GM13977 (cell line): ENCODE measurements around the gene COL8A1.

Source experiments
- DNase-seq: peaks from one replicate; pipeline ENCODE4 v3.0.0; 2012; ENCODE audit warnings: low spot score
- CTCF ChIP-seq: IDR thresholded peaks from 2 replicates; pipeline ENCODE4 v1.5.1; 2012; ENCODE audit warnings: mild to moderate bottlenecking, control low read depth; ENCODE audit not compliant: insufficient read depth; ENCODE audit errors: extremely low read depth, missing control alignments
- in situ Hi-C: fragments of 300-500 bp; cut with MboI; formaldehyde crosslinking; loops from one replicate; pipeline ENCODE4 v1.12.0; 2022; ENCODE audit warnings: low sequenced_read_pairs, low pct_unique_long_range_greater_than_20kb, mixed read lengths, inconsistent platforms; ENCODE audit not compliant: unreplicated experiment

COL8A1 gene

DNA sequence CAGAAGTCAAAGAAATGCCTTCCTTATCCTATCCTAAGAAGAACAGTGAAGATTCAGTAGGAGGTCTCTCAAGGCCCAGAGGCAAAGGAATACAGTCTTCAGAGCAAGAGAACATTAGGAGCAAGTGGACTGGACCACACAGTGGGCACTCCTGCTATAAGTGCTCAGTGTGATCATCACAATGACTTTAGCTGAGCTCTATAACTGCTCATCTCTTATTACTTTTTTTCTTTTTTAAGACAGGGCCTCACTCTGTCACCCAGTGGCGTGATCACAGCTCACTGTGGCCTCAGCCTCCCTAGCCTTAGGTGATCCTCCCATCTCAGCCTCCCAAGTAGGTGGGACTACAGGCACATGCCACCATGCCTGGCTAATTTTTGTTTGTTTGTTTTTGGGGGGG, 48.1 kb downstream of the COL8A1 start:
- in situ Hi-C loops, result no loop called here
- no peak for TF ChIP-seq CTCF
- no peak for DNase-seq

- TF ChIP-seq CTCF, result peak; percentile 81
- peak; percentile 30 for DNase-seq
- in situ Hi-C loops, result no loop called here
Observed at GRCh38 chr3:99686955-99687612, 48.7 kb downstream of the COL8A1 start.

GRCh38 chr3:99690761-99691369, 52.5 kb downstream of the COL8A1 start:
- no peak for DNase-seq
- TF ChIP-seq CTCF, result no peak
- in situ Hi-C loops, result no loop called here

- TF ChIP-seq CTCF, result no peak
- in situ Hi-C loops, result no loop called here
- DNase-seq, result no peak
Observed at GRCh38 chr3:99693636-99694035, 55.2 kb downstream of the COL8A1 start.

GRCh38 chr3:99696497-99696896, 58.1 kb downstream of the COL8A1 start:
- DNase-seq, result no peak
- TF ChIP-seq CTCF, result no peak
- in situ Hi-C loops, result no loop called here

GRCh38 chr3:99697250-99697649, 58.9 kb downstream of the COL8A1 start:
- no peak for DNase-seq
- TF ChIP-seq CTCF, result no peak
- in situ Hi-C loops, result no loop called here
